ENCODE results near the gene ERICH3. TPM values are rescaled to one million over a fixed set of nuclear protein-coding genes. Genes with fewer than 3 reads are reported as not detected.

ERICH3 gene
- total and polyA plus RNA-seq, 4 donors = 3.0 to 20.7 (median 11.2) TPM

DNA sequence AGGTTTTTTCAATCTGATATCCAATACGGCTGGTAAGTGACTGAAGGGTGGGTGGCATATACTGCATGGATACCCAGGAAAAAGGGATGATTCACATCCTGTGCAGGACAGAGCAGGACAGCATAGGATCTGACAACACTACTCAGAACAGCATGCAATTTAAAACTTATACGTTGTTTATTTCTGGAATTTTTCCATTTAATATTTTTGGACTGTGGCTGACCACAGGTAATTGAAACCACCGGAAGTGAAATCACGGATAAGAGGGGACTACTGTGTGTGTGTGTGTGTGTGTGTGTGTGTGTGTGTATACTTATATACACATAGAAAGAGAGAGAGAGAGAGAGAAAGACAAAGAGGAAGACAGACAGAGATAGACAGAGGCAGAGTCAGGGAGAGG lies 23.0 kb downstream of the ERICH3 start:
- Histone ChIP-seq H3K27me3 (ENCODE audit: control insufficient read depth in 3 of 3, insufficient read depth in 3 of 3, low read length in 2 of 3) (no peaks in the 10 kb centered on the region), H3K36me3 (ENCODE audit: control insufficient read depth in 4 of 4, insufficient read depth in 4 of 4, low read length in 4 of 4) (no peaks in the 10 kb centered on the region), H3K9ac (ENCODE audit: insufficient read depth in 1 of 2, low read length in 2 of 2) (no peak overlapping the region), H3K9me3 (ENCODE audit: control insufficient read depth in 4 of 4, insufficient read depth in 3 of 4, low read length in 3 of 4) (peaks cover 0 to 2% (median 0%) of the 10 kb centered on the region in 4 donors), H3K27ac (ENCODE audit: low read depth in 1 of 2, low read length in 1 of 2) (no peak overlapping the region), H3K4me3 (no peak overlapping the region), H3K4me1 (ENCODE audit: control insufficient read depth in 5 of 5, insufficient read depth in 5 of 5, low read length in 5 of 5) (no peaks in the 10 kb centered on the region)
- DNase-seq = no peak
- ATAC-seq (ENCODE audit: insufficient read depth, low FRiP score) = no peak
- WGBS, 2 donors = 80 to 82% methylated on average over 4 of the region's 4 CpGs
- TF ChIP-seq, protein P1, sequence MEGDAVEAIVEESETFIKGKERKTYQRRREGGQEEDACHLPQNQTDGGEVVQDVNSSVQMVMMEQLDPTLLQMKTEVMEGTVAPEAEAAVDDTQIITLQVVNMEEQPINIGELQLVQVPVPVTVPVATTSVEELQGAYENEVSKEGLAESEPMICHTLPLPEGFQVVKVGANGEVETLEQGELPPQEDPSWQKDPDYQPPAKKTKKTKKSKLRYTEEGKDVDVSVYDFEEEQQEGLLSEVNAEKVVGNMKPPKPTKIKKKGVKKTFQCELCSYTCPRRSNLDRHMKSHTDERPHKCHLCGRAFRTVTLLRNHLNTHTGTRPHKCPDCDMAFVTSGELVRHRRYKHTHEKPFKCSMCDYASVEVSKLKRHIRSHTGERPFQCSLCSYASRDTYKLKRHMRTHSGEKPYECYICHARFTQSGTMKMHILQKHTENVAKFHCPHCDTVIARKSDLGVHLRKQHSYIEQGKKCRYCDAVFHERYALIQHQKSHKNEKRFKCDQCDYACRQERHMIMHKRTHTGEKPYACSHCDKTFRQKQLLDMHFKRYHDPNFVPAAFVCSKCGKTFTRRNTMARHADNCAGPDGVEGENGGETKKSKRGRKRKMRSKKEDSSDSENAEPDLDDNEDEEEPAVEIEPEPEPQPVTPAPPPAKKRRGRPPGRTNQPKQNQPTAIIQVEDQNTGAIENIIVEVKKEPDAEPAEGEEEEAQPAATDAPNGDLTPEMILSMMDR (IDR thresholded peaks at IDR 0.05; ENCODE audit: control extremely low read depth, extremely low read depth) = no peak

DNA sequence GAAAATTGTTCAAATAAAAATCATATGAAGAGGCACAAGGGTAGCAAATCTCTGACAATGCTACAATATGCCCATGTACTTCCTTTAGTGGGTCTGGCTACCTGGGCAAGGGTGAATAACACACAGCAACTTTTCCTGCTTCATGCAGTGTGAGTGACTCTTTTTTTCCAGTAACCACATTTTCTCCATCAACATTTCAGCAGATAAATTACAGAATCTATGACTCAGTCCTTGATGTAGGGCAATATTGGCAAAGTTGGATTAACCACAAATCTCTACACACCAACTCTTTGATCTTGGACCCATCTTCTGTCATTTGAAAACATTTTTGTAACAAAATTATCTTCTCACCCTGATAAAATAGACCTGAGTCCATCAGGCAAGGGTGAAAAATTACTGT lies 31.7 kb downstream of the ERICH3 start:
- DNase-seq (no peak), ATAC-seq (ENCODE audit: insufficient read depth, low FRiP score) (no peak)
- H3K4me3 ChIP-seq = no peak overlapping the region
- no peaks in the 10 kb centered on the region for H3K36me3 ChIP-seq (ENCODE audit: control insufficient read depth in 4 of 4, insufficient read depth in 4 of 4, low read length in 4 of 4)
- H3K4me1 ChIP-seq (ENCODE audit: control insufficient read depth in 5 of 5, insufficient read depth in 5 of 5, low read length in 5 of 5) = no peaks in the 10 kb centered on the region
- TF ChIP-seq, protein P1 (IDR thresholded peaks at IDR 0.05; ENCODE audit: control extremely low read depth, extremely low read depth) = no peak
- no peaks in the 10 kb centered on the region for H3K9me3 ChIP-seq (ENCODE audit: control insufficient read depth in 4 of 4, insufficient read depth in 3 of 4, low read length in 3 of 4)
- H3K9ac ChIP-seq (ENCODE audit: insufficient read depth in 1 of 2, low read length in 2 of 2) = no peak overlapping the region
- no peak overlapping the region for H3K27ac ChIP-seq (ENCODE audit: low read depth in 1 of 2, low read length in 1 of 2)
- no peaks in the 10 kb centered on the region for H3K27me3 ChIP-seq (ENCODE audit: control insufficient read depth in 3 of 3, insufficient read depth in 3 of 3, low read length in 2 of 3)

DNA sequence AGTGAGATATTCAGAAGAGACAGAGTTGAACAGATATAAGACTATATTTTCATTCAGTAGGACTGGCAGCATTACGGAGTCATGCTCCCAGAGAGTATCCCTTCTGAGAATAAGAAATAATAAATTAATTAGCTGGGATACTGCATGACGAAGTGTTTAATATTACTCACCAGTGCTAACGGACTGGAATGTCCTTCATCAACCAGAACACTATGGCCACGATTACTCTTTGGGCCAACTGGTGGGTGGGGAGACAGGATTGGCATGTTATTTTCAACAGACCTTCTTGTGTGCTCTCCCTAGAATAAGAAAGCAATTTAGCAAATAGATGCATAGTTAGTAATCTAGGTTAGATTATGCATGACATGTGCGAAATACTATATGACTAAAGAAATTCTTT lies 32.4 kb downstream of the ERICH3 start:
- H3K36me3 ChIP-seq (ENCODE audit: control insufficient read depth in 4 of 4, insufficient read depth in 4 of 4, low read length in 4 of 4) = no peaks in the 10 kb centered on the region
- no peaks in the 10 kb centered on the region for H3K27me3 ChIP-seq (ENCODE audit: control insufficient read depth in 3 of 3, insufficient read depth in 3 of 3, low read length in 2 of 3)
- H3K4me3 ChIP-seq = no peak overlapping the region
- H3K9ac ChIP-seq (ENCODE audit: insufficient read depth in 1 of 2, low read length in 2 of 2) = no peak overlapping the region
- no peak overlapping the region for H3K27ac ChIP-seq (ENCODE audit: low read depth in 1 of 2, low read length in 1 of 2)
- no peaks in the 10 kb centered on the region for H3K4me1 ChIP-seq (ENCODE audit: control insufficient read depth in 5 of 5, insufficient read depth in 5 of 5, low read length in 5 of 5)
- no peaks in the 10 kb centered on the region for H3K9me3 ChIP-seq (ENCODE audit: control insufficient read depth in 4 of 4, insufficient read depth in 3 of 4, low read length in 3 of 4)
- WGBS, 2 donors = 86 to 92% methylated on average over 5 of the region's 5 CpGs
- no peak for DNase-seq
- no peak for ATAC-seq (ENCODE audit: insufficient read depth, low FRiP score)
- TF ChIP-seq, protein P1 (IDR thresholded peaks at IDR 0.05; ENCODE audit: control extremely low read depth, extremely low read depth) = no peak

DNA sequence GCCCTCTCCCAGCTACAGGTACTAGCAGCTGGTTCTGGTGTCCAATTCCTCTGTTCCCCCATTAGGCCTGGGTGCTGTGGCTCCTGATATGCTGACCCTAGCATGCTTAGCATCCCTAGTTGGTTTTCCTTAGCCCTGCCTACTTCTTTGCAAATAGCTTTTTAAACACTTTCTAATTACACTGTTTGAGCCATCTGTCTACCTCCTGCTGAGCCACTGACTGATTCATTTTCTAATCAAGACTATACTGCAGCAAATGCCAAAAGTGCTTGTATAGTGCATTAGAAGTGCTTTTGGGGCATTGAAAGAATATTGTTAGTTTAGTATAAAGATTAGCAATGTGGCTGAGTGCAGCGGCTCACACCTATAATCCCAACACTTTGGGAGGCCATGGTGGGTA lies 36.3 kb downstream of the ERICH3 start:
- no peak for ATAC-seq (ENCODE audit: insufficient read depth, low FRiP score)
- H3K27me3 ChIP-seq (ENCODE audit: control insufficient read depth in 3 of 3, insufficient read depth in 3 of 3, low read length in 2 of 3) = no peaks in the 10 kb centered on the region
- no peaks in the 10 kb centered on the region for H3K4me1 ChIP-seq (ENCODE audit: control insufficient read depth in 5 of 5, insufficient read depth in 5 of 5, low read length in 5 of 5)
- DNase-seq = no peak
- 83 to 84% methylated on average over 1 of the region's 1 CpG for WGBS, 2 donors
- no peak overlapping the region for H3K4me3 ChIP-seq
- H3K36me3 ChIP-seq (ENCODE audit: control insufficient read depth in 4 of 4, insufficient read depth in 4 of 4, low read length in 4 of 4) = no peaks in the 10 kb centered on the region
- no peaks in the 10 kb centered on the region for H3K9me3 ChIP-seq (ENCODE audit: control insufficient read depth in 4 of 4, insufficient read depth in 3 of 4, low read length in 3 of 4)
- TF ChIP-seq, protein P1 (IDR thresholded peaks at IDR 0.05; ENCODE audit: control extremely low read depth, extremely low read depth) = no peak
- no peak overlapping the region for H3K9ac ChIP-seq (ENCODE audit: insufficient read depth in 1 of 2, low read length in 2 of 2)
- no peak overlapping the region for H3K27ac ChIP-seq (ENCODE audit: low read depth in 1 of 2, low read length in 1 of 2)
